KOPT-K1 (cell line): ENCODE measurements around the gene DUSP8.

Experiments
- H3K27ac ChIP-seq: fragments of 200-600 bp; sonication (generic); 2 replicates; pipeline ENCODE4 v1.5.1; 2016; ENCODE audit warnings: antibody characterized with exemption, mild to moderate bottlenecking, low read depth, low read length; ENCODE audit not compliant: poor library complexity, severe bottlenecking
- H3K36me3 ChIP-seq: fragments of 200-600 bp; sonication (generic); 2 replicates; pipeline ENCODE4 v1.5.1; 2017; ENCODE audit warnings: antibody characterized with exemption, mild to moderate bottlenecking, low read length, moderate library complexity; ENCODE audit not compliant: insufficient read depth
- H3K9me3 ChIP-seq: fragments of 200-600 bp; sonication (generic); 2 replicates; pipeline ENCODE4 v1.5.1; 2017; ENCODE audit warnings: antibody characterized with exemption, low read length, mild to moderate bottlenecking; ENCODE audit not compliant: insufficient read depth, poor library complexity, severe bottlenecking

The DUSP8 gene

DNA sequence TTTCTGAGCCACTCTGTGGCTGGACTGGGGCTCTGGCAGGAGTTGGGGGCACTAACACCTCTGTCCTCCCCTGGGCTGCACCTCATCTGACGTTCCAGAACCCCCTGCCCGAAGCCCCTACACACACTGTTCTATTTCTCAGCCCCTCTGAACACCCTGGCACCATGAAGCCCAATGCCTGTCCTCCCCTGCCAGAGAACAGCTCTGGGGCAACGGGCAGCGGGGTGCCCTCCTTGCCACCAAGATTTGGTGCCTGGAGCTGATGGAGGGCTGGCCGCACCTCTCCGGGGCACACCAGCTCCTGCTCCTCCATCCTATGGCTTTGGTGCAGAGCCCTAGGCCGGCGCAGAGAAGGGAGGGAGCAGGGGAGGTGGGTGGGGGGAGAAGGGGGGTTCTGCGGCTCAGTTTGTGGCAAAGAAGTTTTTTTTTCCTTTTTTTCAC lies 16.3 kb downstream of the DUSP8 start:
- Histone ChIP-seq H3K36me3 (no peaks in the 10 kb centered on the region), H3K9me3 (no peaks in the 10 kb centered on the region), H3K27ac (no peak overlapping the region)

DNA sequence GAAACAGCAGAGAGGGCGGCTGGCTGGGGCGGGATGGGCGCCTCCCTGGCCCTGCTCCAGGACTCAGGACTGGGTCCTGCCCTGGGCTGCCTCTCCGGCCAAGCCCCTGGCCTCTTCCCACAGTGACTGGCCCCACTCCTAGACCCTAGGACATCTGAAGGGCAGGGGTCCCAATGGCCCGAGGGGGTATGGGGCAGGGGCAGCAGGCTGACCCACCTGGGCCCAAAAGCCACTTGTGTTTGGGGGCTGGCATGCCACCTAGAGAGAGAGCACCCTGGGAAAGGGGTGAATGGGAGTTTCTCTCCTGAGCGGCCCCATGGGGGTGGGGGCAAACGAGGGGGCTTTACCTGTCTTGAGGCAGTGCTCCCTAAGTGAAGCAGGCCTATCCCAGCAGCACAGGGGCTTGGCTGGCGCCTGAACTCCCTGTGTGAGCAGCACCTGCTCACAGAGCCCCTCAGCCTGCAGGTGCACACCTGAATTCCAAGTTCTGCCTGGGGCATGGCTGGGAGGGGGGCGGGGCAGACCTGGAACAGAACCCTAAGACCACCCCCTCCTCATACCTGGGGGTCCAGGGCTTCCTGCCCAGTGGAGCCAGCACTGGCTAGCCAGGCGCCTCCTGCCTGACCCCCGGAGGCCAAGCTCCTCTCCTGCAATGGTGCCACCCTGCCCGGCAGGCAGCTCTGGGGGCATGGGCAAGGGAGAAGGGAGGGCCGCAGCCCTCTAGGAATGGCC lies 16.9 kb downstream of the DUSP8 start:
- Histone ChIP-seq H3K27ac (no peak overlapping the region), H3K36me3 (no peaks in the 10 kb centered on the region), H3K9me3 (no peaks in the 10 kb centered on the region)

DNA sequence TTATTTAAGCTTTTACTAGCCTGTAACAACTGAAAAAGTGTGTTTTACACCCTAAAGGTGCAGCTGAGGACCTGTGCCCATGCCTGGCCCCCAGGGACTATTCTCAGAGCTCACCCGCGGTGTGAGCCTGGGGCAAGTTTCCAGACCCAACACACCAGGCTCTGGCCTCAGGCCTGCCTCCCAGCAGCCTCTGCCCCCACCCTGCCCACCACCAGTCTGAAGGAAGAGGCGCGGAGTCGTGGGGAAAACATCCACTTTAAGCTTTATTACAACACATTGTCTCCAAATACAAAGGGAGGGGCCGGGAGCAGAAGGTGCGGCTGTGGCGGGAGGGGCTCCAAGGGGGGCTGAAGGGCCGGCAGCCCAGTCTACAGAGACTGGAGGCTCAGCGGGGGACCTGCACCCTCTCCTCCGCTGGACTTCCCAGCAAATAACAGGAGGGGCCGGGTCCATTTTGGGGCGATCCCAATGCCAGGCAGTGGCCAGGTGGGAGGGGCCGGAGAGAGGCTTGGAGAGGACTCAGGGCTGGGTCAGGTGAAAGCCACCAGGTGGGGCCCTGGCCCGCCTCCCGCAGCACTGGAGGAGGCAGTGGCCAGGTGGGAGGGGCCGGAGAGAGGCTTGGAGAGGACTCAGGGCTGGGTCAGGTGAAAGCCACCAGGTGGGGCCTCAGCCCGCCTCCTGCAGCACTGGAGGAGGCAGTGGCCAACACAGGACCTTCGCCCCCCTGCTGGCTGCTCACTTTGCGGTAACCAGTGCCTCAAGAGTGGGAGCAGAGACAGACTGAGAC lies 18.1 kb downstream of the DUSP8 start:
- Histone ChIP-seq H3K36me3 (no peaks in the 10 kb centered on the region), H3K9me3 (no peaks in the 10 kb centered on the region), H3K27ac (no peak overlapping the region)

DNA sequence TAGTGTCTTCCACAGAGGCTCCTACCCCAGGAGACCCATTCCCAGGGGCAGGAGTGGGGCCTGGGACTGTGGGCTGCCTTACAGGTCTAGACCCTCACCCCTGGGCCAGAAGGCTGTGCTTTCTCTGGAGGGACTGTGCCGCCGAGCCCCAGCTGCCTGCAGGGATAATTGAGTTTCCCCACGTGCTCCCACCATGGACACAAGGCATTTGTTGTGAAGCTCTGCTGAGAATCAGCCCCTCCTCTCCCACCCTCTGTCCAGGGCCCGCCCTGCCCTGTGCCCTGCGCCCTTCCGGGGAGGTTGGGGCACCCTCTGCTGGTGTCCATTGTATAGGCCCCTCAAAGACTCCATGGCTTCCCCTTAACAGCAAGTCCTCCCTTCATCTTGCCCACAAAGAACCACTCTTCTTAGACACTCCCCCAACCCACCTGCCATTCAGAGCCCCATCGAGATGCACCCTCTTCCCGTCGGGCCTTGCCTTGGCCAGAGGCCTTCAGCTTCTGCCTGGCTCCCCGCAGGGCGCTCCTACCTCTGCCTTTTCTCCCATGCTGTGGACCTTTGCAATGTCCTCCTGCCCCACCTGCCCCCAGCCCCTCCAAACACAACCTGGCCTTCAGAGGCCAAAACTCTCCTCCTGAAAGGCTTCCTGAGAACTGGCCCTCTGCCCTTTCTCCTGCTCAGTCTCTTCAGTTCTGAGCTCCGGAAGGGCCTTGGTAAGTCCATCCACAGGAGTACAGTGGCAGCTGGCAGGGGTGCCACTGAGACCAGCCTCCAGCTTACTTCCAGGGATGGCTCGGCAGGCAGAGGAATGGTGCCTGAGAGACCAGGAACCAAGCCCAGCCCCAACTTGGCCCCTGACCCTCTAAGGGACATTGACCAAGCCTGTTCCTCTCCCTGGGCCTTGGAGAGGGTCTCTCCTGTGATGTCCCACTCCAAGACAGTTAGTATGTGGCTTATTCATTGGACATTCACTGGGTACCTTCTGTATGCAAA lies 22.4 kb downstream of the DUSP8 start:
- H3K9me3 ChIP-seq = no peaks in the 10 kb centered on the region
- H3K27ac ChIP-seq = no peak overlapping the region

DNA sequence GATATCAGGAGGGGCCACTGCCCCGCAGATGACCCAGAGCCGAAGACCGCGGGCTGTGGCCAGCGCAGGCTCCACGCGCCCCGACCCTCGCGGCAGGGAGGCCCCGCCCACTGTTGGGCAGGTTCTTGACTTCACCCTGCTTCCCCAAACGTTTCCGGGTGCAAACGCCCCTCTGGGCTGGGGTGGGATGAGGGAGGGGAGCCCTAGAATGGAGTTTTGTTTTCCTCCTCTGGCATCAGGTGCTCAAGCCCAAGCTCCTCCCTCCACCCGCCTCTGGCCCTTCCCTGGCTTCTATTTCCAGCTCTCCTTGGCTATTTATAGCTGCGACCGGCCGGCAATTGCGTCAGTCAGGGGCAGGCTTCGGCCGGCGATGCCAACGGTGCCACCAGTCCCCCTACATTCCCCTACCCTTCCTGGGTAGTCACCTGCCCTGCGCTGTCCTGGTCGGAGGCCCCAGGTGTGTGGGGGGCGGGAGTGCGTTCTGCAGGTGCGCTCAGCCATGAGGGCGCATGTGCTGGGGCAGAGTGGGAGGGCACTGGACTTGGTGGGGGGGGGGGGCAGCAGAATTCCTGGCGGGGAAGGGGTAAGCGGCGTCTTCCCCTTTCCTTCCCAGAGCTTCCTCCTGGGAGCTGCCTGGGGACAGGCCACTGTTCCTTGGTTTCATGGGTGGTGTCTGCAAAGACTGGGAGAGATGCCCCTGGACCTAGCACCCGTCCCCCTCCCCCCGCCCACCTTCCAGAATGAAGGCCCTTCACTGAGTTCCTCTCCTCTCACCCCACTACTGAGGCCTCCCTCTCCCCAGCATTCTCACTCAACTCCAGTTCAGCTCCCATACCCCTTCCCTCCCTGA lies 23.6 kb downstream of the DUSP8 start:
- no peak overlapping the region for H3K27ac ChIP-seq
- H3K36me3 ChIP-seq = no peaks in the 10 kb centered on the region

More for the DNA sequence above, 22.4 kb downstream of the DUSP8 start:
- no peaks in the 10 kb centered on the region for H3K36me3 ChIP-seq

DNA sequence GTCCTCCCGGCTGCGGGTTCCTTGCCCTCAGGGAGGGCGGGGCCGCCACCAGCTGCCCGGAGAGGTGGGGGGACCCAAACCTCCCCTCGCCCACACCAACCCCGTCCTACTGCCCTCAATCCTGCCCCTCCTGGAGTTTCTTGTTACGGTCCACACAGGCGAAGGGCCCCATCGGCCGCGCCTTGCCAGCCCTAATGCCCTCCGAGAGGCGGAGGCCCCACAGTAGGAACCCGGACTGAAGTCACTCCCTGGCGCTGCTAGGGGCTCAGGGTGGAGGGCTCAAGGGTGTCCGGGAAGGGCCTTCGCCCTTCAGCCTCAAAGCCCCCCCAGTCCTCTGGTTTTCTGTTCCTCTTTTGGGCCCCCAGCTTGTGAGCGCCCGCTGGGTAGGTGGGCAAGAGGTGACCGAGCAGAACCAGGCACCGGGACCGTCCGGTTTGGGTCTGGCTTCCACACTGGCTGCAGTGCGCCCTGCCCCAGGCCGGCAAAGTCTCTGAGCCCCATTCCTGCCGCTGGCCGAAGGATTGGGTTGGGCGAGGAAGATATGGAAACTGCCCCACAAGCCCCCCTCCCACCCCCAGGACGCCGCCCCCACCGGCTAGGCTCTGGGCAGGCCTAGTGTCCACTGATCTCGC lies 24.5 kb downstream of the DUSP8 start:
- Histone ChIP-seq H3K27ac (no peak overlapping the region), H3K36me3 (no peaks in the 10 kb centered on the region), H3K9me3 (no peaks in the 10 kb centered on the region)

More for the DNA sequence above, 23.6 kb downstream of the DUSP8 start:
- no peaks in the 10 kb centered on the region for H3K9me3 ChIP-seq

DNA sequence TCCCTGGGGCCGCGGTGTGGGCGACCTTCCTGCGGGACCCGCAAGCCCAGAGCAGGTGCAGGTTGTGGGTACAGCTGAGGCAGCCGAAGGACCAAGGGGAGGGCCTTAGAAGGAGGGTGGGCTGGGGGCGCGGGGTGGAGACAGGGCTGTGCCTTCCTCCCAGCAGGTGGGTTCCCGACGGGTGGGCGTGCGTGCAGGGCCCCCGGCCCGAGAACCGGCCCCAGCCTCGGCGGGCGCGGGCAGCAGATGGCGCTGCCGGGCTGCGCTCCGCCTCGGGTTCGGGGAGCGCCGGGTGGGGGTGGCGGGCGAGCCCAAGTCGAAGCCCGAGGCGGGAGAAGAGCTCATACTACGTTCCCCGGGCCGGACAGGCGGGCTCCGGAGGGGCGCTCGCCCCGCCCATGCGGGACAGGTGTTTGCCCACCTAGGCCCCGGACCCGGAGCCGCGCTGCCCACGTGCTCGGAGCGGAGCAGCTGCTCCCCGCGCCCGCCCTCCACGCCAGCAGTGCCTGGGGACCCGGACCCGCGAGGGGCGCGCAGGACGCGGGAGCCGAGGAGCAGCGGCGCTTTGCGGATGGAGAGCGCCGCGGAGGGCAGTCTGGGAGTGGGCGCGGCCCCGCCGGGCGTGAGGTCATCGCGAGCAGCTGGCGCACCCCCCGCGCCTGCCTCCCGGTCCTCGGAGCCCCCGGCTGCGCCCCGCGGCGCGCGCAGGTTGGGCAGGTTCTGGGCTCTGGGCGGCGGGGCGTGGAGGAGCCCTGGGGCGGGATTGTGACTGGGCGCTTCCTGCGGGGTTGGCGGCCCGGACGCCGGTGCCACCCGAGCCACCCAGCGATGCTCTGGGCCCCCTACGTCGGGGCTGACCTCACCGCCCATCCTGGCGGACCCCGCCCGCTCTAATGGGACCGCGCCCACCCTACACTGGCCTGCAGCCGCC lies 25.3 kb downstream of the DUSP8 start:
- H3K27ac ChIP-seq = no peak overlapping the region
- no peaks in the 10 kb centered on the region for H3K9me3 ChIP-seq

DNA sequence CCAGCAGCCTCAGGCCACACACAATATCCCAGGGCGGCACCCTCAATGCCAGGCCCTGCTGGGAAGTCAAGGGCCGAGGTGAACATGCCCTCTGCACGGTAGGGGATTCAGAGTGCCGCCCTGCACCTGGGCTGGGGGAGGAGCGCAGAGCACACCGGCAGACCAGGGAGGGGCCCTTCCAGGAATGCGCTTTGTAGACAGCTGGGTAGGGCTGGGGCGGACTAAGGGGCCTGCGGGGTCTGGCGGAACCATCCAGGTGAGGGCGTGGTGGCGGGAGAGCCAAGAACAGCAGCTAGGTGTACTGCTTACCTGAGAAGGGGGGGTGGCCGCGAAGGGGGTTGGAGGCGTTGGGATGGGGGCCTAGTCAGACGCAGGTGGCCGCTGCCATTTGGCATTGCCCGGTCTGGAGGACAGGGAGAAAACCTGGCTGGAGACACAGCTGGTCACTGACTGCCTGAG lies 26.0 kb downstream of the DUSP8 start:
- H3K9me3 ChIP-seq = no peaks in the 10 kb centered on the region
- H3K27ac ChIP-seq = no peak overlapping the region
- H3K36me3 ChIP-seq = no peaks in the 10 kb centered on the region

More for the DNA sequence above, 25.3 kb downstream of the DUSP8 start:
- H3K36me3 ChIP-seq = no peaks in the 10 kb centered on the region

DNA sequence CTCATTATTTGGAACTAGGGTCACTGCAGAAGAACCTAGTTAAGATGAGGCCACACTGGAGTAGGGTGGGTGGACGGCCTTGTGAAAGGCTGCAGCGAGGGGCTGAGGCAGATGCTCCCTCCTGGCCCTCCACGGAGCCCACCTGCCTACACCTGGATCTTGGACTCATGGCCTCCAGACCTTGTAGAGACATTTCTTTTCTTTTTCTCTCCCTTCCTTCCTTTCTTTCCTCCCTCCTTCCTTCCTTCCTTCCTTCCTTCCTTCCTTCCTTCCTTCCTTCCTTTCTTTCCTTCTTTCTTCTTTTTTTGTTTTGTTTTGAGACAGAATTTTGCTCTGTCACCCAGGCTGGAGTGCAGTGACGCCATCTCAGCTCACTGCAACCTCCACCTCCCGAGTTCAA lies 26.6 kb downstream of the DUSP8 start:
- Histone ChIP-seq H3K36me3 (no peaks in the 10 kb centered on the region), H3K27ac (no peak overlapping the region)

DNA sequence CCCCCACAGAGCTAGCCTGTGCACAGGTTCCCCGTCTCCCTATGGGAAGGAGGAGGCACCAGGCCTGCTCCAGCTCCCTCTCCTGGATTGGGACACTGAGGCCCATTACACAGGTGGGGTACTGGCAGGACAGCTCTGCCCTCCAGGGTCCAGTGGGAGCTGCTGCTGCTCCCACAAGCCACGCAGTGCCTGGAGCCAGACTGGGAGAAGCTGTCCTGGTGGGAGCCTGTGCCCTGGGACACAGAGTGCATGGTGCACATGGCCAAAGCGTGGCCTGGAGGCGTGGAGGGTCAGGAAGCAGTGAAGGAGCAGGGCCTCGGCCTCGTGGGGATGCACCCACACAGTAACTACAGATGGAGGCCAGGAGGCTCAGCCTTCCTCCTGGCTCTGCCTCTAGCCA lies 27.5 kb downstream of the DUSP8 start:
- no peaks in the 10 kb centered on the region for H3K9me3 ChIP-seq
- H3K27ac ChIP-seq = no peak overlapping the region

More for the DNA sequence above, 26.6 kb downstream of the DUSP8 start:
- H3K9me3 ChIP-seq = no peaks in the 10 kb centered on the region

DNA sequence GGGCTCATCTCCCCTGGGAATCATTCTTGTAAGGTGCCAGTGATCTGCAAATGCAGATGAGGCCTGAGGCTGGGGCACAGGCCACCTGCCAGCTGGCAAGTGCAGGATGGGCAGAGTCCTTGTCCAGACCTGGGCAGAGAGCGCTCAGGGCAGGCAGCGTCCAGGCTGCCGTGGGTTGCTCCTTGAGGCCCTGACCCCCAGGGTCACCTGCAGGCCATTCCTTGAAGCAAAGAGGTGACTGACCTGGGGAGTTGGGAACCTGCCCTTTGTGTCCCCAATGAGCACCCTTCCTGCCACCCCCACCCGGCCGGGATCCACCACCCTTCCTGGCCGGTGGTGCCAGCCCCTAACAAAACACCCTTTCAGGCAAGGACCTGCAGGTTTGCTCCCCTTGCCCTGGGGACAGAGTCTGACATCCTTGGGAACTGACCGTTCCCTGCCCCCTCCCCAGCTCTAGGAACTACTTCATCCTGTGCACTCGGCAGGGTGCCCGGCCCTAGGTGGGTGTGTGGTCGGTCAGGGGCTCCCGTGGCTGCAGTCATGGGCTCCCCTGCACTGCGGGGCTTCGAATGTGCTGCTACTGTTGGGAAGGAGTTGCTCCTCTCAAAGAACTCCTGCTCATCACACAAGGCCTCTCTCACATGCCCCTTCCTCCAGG lies 28.3 kb downstream of the DUSP8 start:
- Histone ChIP-seq H3K36me3 (no peaks in the 10 kb centered on the region), H3K9me3 (no peaks in the 10 kb centered on the region), H3K27ac (no peak overlapping the region)

More for the DNA sequence above, 27.5 kb downstream of the DUSP8 start:
- H3K36me3 ChIP-seq = no peaks in the 10 kb centered on the region

DNA sequence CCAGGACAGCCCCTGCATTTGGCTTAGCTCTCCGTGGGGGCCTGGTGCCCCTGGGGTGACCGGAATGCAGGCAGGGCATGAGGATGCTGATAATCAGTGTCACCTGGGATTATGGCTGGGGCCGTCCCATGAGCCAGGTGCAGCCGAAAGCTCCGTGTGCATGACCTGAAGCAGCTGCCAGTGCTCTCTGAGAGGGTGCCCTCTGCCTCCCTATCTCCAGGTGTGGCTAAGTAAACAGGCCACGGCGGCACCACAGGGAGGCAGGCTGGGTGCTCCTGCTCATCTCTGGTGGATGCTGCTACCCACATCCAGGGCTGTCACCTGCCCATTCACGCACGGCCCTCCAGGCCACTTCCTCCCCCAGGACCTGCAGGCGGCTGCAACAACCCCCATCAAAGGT lies 29.8 kb downstream of the DUSP8 start:
- no peaks in the 10 kb centered on the region for H3K9me3 ChIP-seq
- no peak overlapping the region for H3K27ac ChIP-seq
- H3K36me3 ChIP-seq = no peaks in the 10 kb centered on the region
